HG03565 (cell line): ENCODE measurements around the gene BEX3.
"Not testable (repeated sequence)": the region's sequence is repeated elsewhere in the genome, so short reads cannot be mapped to it uniquely, and the experiment has no call there.

Experiments used
- ATAC-seq: cut with Tn5 transposase; IDR thresholded peaks from one replicate; pipeline ENCODE4 v1.9.1; 2021; ENCODE audit warnings: mild to moderate bottlenecking, moderate library complexity; ENCODE audit not compliant: unreplicated experiment

The BEX3 gene

DNA sequence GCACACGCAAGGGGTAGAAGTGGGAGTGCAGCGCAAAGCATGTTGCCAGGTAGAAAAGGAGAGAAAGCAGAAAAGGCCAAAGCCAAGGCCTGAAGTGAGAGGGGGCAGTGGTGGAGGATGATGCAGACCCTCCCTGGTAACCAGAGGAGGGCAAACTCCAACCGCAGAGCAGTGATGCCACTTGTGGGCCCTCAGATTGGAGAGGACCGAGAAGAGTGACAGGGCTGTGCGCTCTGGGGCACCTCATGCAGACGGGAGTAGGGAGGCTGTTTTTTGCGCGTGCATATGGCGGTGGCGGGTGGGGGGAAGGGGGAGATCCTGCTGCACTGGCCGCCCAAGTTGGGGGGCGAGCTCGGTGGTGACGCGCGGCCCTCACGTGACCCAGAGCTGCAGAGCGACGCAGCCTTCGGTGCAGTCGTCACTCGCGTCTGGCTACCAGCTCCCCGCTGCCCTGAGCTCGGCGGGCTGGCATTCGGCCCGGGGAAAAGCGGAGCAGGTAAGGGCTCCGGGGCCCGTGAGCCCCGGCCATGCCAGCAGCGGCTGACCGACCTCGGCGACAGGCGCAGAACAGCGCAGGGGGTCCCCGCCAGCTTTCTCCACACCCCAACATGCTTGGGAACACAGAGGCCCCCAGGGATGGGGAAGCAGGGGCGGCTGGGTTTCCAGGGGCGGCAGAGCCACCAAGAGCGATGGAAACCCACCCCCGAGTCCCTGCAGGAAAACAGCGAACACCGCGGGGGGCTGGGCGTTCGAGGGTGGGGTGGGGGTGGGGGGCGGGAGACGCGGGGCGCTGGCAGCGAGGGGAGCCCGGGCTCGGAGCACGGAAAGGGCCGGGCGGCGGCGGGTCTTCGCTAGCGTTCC is at the start of gene BEX3:
Gene BEX3 (plus strand): TSS at position 421 of the 861 bp plus-strand sequence. CDS start 984 bp downstream, outside the sequence.
- no peak for ATAC-seq

DNA sequence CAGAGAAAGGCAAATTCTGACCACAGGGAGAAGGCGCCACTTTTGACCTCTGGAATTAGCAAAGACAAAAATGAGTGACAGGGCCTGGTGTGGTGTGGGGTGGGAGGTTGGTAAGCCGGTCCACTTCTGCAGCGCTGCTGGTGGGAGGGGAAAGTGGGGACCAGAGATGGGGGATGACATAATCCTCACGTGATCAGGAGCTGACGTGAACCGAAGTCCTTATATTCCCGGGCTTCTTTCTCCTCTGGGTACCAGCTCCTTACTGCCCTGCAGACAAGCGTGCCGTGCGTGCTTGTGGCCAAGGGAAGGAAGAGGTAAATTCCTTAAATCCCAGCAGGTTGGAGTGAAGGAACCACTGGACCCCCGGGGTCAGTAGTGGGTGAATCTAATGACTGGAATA is 46.3 kb upstream of the BEX3 start, which contains the start of gene TCEAL7:
Gene TCEAL7 (plus strand): TSS at position 249 of the 400 bp plus-strand sequence. CDS start 1,165 bp downstream, outside the sequence.
- no peak for ATAC-seq

DNA sequence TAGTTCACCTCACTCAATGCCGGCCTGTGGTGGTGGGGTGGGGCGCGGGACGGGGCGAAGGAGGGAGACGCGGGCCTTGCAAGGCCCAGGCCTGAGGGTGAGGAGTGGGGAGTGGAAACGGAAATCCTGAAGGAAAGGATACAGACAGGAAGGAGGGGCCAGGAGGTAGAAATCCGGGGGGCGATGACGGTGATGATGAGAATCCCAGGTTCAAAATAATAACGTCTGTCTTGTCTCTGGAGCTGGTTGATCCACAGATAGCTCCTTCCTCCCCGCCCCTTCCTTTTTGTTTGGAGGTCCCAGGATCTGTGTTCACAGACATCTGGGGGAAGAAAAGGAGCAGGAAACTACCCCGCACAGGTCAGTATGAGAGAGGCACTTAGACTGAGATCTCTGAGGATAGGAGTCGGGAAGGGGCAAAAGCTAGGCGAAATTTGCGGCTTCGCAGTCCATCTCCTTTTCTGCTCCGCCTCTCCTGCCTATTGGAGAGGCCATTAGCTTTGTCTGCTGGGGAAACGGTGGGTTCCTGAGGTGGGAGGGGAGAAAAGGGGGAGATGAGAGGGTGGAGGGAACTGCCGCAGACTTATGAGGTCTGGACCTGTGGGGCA is 45.6 kb upstream of the BEX3 start:
- no peak for ATAC-seq

DNA sequence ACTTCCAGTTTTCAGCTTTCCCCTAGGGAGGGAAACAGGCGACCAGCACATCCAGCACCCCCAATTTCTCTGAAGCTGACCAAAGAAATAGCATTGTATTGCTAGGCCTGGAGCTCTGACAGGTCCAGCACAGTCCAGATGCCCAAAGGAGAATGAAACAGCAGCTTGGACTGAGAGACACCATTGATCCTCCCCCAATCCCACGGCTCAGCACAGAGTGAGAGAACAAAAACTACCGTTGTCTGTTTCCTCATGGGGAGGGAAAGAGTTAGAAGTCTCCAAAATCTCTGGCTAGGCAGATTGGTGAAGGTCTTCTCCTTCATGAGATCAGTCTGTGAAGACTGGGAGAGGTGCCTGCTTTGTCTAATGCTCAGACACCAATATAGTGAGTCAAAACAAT is 37.7 kb upstream of the BEX3 start:
- no peak for ATAC-seq

DNA sequence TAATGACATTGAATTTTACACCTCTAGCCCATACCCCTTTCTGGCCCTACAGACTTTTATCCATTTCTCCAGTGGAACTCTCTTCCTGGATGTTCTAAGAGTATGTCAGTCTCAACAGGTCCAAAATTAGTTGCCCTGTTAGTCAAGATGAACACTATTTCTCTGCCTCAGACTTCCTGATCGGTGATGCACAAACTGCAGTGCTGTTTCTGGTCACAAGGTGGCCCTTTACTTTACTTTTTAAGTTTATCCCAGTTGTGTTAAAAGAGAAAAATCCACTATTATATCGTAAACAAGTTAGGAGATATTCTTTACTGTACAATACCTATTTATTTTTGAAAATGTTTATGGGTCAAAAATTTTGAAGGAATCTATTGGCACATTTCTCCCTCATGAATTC is 33.2 kb upstream of the BEX3 start:
- ATAC-seq, result no peak

DNA sequence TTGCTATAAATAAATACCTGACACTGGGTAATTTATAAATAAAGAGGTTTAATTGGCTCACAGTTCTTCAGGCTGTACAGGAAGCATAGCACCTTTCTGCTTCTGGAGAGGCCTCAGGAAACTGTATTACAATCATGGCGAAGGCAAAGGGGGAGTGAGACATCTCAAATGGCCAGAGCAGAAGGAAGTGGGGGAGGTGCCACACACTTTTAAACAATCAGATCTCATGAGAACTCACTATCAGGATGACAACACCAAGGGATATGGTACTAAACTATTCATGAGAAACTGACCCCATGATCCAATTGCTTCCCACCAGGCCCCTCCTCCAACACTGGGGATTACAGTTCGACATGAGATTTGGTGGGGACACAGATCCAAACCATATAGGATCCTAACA is 31.7 kb upstream of the BEX3 start:
- ATAC-seq, result no peak

DNA sequence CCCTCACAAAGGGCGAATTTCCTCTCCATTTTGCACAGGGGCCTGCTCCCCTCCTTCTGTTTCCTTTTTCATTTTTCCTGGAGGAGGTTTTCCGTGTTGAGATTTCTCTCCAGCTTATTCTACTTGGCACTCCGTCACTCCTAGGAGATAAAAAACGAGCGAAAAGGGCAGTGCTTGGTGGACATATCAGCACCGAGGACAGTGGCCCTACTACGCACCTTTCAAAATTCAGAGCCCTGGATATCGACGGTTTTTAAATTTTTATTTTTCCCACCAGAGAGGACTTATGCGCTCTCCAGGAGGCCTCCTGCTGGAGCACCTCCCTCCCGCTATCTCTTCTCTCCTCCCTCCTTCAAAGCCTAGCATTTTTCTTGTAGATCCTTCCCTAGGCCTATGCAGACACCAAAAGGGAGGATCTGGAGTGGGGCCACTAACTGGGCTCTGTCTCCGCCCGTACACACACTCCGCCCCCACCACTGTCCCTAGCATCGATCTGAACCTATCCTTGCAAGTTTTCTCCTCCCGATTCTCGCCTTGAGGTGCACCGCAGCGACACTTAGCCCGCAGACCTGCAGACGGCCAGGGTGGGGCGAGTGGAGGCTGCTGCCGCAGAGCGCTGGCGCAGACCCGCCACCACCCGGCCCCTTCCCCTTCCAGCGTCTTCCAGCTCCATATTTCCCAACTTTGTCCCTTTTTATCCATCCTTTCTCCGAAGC is 28.5 kb upstream of the BEX3 start:
- ATAC-seq, result no peak

DNA sequence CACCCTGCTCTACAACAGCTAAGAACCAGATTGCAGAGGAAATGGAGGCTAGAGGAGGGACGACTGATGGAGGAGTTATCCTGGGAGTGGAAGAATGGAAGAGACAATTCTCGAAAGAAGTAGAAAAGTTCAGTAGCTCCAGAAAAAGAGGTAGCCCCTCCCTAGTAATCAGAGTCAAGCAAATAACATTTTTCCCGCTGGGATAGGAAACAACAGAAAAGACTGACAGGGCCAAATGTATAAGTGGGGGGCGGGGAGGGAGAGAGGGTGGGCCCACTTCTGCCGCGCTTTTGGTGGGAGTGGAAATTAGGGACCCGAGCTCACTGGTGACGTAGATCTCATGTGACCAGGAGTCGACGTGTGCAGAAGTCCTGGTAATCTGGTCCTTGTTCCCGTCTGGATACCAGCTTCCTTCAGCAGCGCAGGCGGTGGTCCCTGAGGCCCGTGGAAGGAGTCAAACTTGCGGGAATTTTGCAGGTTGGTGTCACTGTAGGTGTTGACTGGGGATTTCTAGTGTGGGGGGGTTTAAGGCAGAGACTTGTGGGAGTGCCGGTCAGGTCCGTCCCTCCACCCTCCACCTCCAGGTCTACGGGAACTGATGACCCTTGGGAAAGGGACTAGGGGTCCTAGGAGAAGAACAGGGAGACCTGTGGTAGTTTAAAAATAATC is 20.1 kb upstream of the BEX3 start, which contains the start of gene TCEAL9:
Gene TCEAL9 (plus strand): TSS at position 377 of the 669 bp plus-strand sequence. CDS start 1,179 bp downstream, outside the sequence.
- no peak for ATAC-seq

DNA sequence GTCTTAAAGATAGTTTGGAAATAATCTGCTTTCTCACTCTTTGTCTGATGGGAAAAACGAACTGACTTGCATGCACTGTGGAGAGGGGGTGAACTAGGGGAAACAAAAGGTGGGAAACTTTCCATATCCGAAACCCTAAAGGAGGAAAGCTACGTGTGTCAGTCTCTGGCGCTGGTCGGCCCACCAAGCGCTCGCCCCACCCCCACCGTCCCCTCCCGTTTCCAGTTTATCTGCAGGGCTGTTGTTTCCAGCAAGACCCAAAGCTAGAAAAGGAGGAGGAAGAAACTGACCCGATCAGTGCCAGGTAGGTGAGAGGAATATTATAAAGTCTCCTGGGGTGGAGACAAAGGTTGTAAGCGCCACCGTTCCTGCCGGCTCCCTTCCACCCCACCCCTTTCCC is 19.5 kb upstream of the BEX3 start:
- no peak for ATAC-seq

DNA sequence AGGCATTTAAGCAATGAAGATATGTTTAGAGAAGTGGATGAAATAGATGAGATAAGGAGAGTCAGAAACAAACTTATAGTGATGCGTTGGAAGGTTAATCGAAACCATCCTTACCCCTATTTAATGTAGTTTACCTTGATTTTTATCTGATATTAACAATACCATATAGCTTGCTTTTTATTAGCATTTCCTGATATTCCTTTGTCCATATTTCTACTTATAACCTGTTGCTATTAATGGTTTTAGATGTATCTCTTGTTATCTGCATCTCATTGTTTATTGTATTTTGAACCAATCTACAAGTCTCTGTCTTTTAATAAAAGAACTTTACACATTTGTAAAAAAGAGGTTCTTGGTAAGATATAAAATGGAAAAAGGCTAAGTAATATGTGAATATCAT is 18.5 kb upstream of the BEX3 start:
- no peak for ATAC-seq

DNA sequence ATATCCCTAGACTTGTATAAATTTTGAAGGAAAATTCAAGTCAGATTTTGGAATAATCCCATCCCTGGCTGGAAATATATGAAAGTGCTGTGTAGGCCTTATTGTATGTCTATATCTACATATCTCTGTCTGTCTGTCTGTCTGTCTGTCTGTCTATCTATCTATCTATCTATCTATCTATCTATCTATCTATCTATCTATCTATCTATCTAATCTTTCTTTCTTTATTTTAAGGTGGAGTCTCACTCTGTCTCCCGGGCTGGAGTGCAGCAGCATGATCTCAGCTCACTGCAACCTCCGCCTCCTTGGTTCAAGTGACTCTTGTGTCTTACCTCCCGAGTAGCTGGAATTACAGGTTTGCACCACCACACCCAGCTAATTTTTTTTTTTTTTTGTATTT is 16.7 kb upstream of the BEX3 start:
- ATAC-seq, result not testable (repeated sequence)

DNA sequence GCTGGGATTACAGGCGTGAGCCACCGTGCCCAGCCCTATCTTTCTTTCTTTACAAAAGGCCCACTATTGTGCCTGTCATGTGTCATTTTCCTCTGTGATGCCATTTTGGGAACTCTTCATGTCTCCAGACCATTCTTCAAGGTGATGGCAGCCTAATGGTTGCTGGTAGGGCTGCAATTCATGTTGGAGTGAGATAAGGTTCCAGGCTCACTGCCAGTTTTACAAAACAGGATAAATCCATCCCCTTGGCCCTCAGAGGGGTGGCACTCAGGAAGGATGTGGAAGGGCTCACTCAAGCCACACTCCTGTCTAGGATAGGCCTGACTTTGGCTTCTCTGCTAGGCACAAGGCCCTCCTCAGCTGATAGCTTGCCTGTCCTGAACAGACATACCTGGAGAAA is 16.2 kb upstream of the BEX3 start:
- no peak for ATAC-seq

DNA sequence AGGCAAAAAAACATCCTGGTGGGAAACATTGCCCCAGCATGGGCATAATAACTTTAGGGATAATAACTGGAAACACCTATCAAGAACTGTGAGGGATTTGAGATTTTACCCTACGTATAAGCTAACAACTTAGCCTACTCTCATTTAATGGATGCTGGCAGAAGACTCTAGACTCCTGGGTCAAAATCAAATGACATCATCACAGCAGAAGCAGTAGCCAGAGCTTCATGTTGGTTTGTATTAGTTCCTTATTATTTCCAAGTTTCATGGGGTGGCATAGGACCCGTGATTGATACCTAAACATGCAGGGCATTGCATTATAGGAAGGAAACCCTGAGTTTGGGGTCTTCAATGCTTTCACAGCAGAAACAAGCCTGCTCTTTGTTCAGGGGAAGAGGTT is 15.4 kb upstream of the BEX3 start:
- ATAC-seq, result no peak

DNA sequence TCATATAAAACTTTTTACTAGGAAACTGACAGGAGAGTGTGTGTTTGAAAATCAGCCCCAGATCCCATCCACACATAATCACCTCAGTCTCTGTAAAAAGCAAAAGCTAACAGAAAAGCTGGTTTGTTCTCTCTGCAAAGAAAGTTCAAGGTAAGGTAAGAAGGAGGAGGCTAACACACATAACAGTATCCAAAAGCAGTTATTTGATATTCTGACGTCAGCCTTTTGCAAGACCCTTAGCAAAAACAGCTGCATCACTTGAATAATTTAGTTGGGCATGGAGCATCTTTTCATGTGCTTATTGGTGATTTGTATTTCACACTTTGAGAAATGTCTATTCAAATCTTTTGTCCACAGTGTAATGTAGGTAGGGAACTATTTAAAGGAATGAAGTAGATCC is 14.5 kb upstream of the BEX3 start:
- ATAC-seq, result no peak

DNA sequence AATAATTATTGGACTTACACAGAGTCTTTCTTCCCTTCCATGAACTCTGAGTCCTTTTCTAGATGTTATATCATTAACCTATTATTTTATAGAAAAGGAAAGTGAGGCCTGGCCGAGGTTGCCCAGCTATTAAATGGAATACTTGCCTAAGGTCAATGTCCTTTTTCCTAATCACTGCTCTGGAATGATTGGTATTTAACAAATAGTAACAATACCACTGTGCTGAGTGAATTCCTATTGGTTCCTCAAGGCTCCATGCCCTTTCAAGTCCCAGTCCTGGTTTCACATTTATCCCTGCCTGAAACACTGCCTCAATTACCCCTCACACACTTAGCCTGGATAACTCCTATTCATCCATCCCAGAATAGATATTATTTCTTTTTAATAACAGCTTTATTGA is 13.9 kb upstream of the BEX3 start:
- ATAC-seq, result no peak

DNA sequence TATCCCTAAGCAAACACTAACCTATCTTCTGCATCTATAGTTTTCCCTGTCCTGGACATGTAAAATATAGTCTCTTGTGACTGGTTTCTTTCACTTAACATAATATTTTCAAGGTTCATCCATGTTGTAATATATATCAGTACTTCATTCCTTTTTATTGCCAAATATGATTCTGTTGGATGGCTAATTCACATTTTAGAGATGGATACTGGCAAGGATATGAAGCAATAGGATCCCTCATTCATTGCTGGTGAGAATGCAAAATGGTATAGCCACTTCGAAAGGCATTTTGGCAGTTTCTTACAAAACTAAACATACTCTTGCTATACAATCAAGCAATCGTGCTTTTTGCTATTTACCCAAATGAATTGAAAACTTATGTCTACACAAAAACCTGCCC is 13.3 kb upstream of the BEX3 start:
- no peak for ATAC-seq

DNA sequence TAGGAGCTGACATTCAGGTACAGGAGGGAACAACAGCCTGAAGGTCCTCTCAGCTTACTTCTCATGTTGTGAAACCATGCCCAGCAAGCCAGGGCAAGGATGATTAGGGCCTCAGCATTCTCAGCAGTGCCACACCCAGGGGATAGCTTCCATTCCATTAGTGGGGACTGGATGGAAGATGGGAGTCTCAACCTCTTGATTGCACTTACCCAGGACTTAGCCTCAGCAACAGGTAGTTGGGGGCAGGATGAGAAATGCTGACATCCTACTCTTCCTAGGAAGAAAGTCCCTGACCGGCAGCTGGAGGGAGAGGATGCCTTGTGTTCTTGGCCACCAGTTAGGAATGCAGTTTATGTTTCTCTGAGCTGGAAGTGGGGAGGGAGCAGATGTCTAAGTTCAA is 8.8 kb upstream of the BEX3 start:
- ATAC-seq, result no peak

DNA sequence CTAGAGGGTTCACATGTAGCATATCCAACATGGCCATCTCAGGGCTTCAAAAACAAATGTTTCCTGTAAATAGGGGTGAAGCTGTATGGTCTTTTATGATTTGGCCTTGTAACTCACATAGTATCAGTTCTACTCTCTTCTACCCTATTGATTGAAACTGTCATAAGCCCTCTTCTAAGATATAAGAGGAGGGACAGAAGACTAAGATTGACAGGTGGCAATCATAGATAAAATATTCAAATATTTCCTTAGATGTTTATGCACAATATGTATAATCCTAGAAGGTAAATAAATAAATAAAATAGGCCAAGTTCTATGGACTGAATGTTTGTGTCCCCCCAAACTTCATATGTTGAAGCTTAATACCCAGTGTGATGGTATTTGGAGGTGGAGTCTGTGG is 6.9 kb upstream of the BEX3 start:
- ATAC-seq, result no peak

DNA sequence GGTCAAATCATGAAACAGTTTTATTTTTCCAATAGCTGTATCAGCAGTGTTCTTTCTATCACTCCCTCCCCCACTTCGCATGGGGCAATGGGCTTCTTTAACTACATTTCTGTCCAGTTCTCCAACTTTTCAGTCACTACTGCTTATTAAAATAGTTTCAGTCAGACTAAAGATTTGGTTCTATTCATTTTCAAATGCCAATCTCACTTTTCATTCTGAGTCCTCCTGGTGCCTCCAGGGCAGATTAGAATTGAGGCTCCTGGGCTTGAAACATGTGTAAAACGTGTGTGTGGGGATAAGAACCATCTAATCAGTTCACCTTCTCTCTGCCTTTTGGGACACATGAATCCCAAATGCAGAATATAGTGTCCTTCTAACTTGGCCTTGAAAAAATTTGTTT is 3.5 kb upstream of the BEX3 start:
- ATAC-seq, result no peak

DNA sequence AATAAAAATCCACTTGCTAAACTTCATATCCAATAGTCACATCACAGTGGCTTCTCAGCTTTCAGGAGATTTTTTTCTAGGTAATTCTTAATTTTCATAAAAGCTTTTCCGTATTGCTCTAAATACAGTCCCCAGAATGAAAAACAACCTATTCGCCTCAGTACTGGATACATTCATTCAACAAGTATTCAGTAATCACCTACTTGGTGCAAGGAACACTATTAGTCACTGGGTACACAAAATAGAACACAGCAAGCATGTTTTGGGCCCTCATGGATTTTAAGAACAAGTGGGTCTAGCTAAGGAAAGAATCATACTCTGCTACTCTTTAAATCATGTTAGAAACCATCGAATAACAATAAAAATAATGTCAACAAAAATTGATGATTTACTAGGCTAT is 2.8 kb upstream of the BEX3 start:
- no peak for ATAC-seq

DNA sequence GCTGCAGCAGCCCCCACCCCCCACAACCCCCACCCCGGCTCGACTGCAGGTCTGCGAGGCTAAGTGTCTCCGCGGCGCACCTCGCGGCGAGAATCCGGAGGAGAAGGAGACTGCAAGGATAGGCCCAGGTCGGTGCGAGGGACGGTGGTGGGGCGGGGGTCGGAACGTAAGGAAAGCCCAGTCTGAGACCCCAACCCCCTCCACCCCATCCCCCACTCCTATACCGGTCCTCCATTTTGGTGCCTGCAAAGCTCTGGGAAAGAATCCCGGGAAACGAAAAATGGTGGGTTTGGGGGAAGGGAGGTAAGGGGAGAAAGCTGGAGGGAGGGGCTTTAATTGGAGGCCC is 614 bp downstream of the BEX3 start:
- no peak for ATAC-seq
